HG03066 (cell line): ENCODE results near the gene CHKA.
A peak's percentile ranks its signal among the peaks of the same experiment; 100 is the strongest.

ENCODE experiments used
- ATAC-seq: cut with Tn5 transposase; IDR thresholded peaks from one replicate; pipeline ENCODE4 v1.9.1; 2021; ENCODE audit warnings: low read depth; ENCODE audit not compliant: unreplicated experiment

The CHKA gene

DNA sequence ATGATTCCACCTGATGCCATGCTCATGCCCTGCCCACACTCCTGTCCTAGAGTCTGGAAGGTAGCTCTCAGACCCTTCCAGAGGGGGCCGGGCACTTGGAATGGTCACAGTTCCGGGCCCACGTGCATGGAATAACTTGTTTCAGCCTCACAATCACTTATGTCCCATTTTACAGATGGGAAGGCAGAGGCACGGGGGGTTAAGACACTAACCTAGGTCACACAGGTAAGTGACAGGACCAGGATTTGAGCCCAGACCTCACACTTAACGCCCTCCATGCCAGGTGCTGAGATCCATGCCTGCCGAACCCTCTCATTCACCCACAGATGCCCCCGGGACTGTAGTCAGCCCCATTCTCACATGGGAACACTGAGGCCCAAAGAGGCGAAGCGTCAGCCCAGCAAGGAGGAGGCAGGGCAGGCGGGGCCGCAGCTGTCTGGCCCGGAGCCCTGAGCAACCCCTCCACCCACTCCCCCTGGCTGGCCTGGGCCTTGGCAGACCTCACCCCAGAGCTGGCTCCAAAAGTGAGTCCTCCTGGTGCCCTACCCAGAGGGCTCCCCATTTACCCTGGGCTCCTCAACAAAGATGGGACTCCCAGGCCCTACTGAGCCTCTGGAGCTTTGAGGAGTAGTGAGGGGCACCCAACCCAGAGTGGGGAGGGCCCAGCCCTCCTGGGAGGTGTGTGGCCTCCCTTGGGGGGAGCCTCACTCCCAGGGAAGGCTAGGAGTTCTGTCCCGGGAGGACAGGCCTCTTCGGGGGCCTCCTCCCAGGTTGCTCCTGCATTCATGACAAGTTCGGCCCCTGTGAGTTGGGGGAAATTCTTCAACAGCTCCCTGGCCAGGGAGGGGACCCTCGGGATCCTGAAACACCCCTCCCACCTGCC, 113.4 kb downstream of the CHKA start:
- no peak for ATAC-seq

DNA sequence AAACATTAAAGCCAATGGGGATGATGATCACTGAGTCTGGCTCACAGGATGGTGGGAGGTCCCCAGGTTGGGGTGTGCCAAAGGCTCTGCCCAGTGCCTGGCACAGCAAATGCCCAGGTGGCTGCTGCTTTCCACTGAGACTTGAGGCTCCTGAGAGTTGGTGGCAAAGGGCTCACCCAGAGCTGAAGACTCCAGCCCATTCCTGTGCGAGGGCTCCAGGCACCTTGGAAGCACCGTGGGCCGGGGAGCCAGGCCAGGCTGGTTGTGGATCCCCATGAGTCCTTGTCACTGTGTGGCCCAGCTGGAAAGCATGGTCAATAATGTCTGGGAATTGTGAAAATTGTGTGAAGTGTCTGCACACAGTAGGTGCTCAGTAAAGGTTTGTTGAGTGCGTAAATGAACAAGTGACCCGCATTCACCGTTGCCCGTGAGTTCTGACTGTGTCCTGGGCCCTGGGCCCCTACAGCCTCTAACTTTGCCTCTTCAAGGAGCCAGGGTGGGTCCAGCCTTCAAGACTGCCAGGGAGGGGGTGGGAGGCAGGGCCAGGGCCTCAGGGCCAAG, 114.5 kb downstream of the CHKA start:
- no peak for ATAC-seq

DNA sequence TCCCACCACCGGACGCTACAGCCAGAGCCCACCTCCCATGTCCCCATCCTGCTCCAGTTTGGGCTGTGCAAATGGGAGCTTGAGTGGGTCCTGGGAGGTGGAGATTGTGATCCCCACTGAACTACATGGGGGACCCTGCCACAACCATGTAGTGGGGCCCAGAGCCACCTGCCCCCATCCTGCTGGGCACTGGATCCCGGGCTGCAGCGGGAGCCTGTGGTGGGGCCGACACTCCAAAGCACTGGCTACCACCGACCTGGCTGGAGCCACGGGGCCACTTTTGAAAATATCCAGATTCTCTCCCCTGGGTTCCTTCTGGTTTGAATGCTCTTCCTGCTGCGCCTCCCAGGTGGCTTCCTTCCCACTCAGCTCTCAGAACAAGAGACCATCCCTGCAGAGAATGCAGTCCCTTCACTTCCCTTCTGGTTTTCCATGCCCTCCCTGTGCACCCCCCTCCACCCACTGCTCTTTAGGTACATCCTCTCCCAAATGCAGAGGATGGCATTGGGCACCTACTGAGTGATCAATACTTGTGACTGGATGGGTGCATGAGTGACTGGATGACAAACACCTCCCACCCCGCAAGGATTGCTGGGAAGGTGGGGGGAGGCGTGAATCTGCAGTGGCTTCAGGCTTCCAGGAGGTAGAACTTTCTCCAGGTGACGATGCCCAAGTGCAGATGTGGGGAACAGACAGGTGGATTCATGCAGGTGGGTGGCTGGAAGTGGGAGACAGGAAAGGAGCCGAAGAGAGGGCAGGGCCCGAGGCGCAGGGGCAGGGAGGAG, 116.4 kb downstream of the CHKA start:
- ATAC-seq = no peak

DNA sequence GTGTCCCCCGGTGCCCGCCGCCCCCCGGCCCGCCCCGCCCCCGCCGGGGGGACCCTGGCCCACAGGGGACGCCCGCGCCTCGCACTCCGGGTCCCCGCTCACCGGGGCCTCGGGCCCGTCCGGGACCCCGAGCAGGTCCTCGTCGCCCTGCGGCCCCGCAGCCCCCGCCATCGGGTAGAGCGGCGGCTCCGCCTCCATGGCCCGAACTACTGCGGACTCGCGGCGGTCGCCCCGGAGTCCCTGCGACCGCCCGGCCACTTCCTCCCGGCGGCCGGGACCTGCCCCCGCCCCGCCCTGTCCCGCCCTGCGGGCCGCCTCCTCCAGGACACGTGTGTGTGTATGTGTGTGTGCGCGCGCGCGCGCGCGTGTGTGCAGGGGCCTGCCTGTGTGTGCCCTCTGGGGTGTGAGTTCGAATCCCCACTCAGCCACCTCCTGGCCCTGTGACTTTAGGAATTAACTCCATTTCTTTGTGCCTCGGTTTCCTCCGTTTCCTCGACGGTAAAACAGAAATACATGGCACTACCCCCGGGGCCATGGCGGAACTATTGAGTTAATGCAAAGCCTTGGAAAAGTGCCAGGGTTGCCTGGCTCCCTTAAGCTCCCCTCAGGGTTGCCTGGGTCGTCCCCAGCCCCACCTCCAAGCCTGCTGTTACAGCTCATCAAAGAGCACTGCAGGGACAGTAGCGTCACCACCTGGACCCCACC, 117.2 kb downstream of the CHKA start, which contains the start of gene UNC93B1:
Gene UNC93B1 (minus strand): TSS at position 252 of the 705 bp plus-strand sequence. CDS start 54 bp downstream, at position 198.
- peak; percentile 59 for ATAC-seq

DNA sequence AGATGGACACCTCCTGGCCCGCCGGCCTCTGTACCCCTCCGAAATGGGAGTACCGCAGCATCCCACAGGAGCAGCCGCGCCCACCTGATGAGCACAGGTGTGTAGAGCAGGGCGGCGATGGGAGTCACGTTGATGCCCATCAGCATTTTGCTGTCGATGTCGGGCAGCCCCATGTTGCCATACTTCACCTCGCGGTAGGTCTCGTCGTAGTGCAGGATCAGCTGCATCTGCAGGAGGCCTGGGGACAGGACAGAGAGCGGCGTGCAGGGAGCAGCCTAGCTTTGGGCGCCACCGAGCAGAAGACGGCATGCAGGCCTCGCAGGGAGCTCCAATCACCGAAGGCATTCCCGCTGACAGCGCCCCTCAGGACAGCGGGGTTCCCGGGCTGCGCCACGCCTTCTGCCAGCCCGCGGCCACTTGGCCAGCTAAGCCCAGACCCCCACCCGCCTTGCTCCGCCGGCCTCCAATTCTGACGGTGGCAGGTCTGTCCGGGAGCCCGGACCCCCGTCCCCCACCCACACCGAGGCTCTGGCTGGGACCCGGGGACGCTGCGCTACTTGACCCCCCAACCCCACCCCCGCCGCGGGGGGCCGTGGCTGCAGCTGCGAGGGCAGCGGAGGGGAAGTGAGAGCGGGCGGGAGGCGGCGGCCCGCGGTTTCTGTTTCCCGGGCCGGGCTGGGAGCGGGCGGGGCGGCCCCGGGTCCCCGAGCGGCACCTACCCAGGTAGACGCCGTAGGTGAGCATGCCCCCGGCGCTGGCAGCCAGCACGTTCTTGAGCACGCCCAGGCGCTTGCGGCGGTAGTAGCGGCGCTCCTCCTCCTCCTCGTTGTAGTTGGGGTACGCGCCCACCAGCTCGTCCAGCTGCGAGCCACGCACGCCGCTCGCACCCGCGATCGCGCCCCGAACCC, 118.0 kb downstream of the CHKA start:
- ATAC-seq = peak; percentile 44
